A673 (cell line): Measurements from ENCODE around the gene USP20. TPM values are rescaled to one million over a fixed set of nuclear protein-coding genes. Genes with fewer than 3 reads are reported as not detected.

Experiments used
- BruUV-seq: library from RNA; stranded (reverse); fragments of 400-500 nt; replicated peaks from 2 replicates; lab custom pipeline; 2021; lab: Mats Ljungman, UMichigan
- CTCF ChIA-PET: fragments of 300-600 bp; sonication (Branson Sonifier 250); formaldehyde crosslinking; loops from one replicate; lab custom pipeline; 2022; ENCODE audit warnings: antibody characterized with exemption; lab: Charles Lee
- POLR2A ChIA-PET: fragments of 300-600 bp; sonication (Branson Sonifier 250); formaldehyde crosslinking; loops from one replicate; lab custom pipeline; 2022; ENCODE audit warnings: antibody characterized with exemption; ENCODE audit not compliant: low non-redundant PET; lab: Charles Lee
- DNase-seq: peaks from one replicate; pipeline ENCODE4 v3.0.0-alpha.2; 2015; ENCODE audit warnings: low spot score
- H3K27ac ChIP-seq: fragments of 200-600 bp; sonication (generic); 2 replicates; pipeline ENCODE4 v1.5.1; 2016; ENCODE audit warnings: mixed run types, low read depth, mild to moderate bottlenecking, mixed read lengths, antibody characterized with exemption, low read length; ENCODE audit not compliant: poor library complexity, severe bottlenecking
- H3K27me3 ChIP-seq: fragments of 200-600 bp; sonication (generic); replicated peaks from 2 replicates; pipeline ENCODE4 v1.6.1; 2017; ENCODE audit warnings: mixed run types, low read depth, mild to moderate bottlenecking, mixed read lengths, antibody characterized with exemption, low read length; ENCODE audit not compliant: insufficient read depth, poor library complexity
- H3K36me3 ChIP-seq: fragments of 200-600 bp; sonication (generic); 2 replicates; pipeline ENCODE4 v1.6.1; 2016; ENCODE audit warnings: mixed run types, mild to moderate bottlenecking, mixed read lengths, antibody characterized with exemption, low read length; ENCODE audit not compliant: insufficient read depth, poor library complexity, severe bottlenecking
- H3K4me1 ChIP-seq: fragments of 200-600 bp; sonication (generic); 2 replicates; pipeline ENCODE4 v1.6.1; 2017; ENCODE audit warnings: mixed run types, mild to moderate bottlenecking, mixed read lengths, antibody characterized with exemption, low read length; ENCODE audit not compliant: insufficient read depth, poor library complexity, severe bottlenecking
- H3K4me3 ChIP-seq: fragments of 200-600 bp; sonication (generic); 2 replicates; pipeline ENCODE4 v1.5.1; 2016; ENCODE audit warnings: low read depth, mixed run types, mild to moderate bottlenecking, mixed read lengths, low read length; ENCODE audit not compliant: poor library complexity, severe bottlenecking
- H3K9me3 ChIP-seq: fragments of 200-600 bp; sonication (generic); 2 replicates; pipeline ENCODE4 v1.6.1; 2016; ENCODE audit warnings: mixed run types, low read depth, mild to moderate bottlenecking, mixed read lengths, antibody characterized with exemption, low read length; ENCODE audit not compliant: poor library complexity, severe bottlenecking
- EZH2 ChIP-seq: fragments of 200-600 bp; sonication (generic); IDR thresholded peaks from 2 replicates; pipeline ENCODE4 v1.6.1; 2017; ENCODE audit warnings: borderline replicate concordance, low read depth, mild to moderate bottlenecking, mixed read lengths, antibody characterized with exemption, low read length; ENCODE audit not compliant: poor library complexity, severe bottlenecking
- intact Hi-C: fragments of 100-400 bp; cut with micrococcal nuclease; formaldehyde crosslinking; loops from one replicate; pipeline ENCODE4 v1.10.0; 2022; ENCODE audit not compliant: unreplicated experiment
- total RNA-seq: library from RNA; stranded (reverse); gene quantifications from 2 replicates; pipeline ENCODE4 v1.2.3, GENCODE V29; 2021
- TF ChIP-seq, protein P1 (sequence below): fragments of 300-800, 200-600 bp; sonication (generic); conservative IDR thresholded peaks from 2 replicates; pipeline ENCODE4 v1.5.1; 2017; ENCODE audit warnings: low read depth, mild to moderate bottlenecking, antibody characterized with exemption, low read length, moderate library complexity, mixed read lengths

Gene USP20
- total RNA-seq, 1 experiment from 2014 or later = 17.1 TPM

DNA sequence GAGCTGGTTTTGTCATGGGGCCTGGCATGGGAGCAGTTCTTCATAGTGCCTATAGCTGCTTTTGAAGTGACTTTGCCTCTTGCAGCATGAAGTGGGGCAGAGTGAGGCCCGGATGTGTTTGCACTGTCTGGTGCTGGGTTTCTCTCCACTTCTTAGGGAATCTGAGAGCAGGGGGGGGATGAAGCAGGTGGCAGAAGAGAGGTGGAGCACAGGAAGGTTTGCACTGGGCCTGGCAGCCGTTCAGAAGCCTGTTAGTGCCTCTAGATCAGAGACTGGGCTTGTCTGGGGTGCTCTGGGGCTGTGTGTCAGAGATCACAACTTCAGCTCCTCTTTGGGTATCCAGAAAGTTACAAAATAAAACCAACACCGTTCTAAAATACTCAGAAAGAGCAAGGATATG is 18.4 kb downstream of the USP20 start:
- CTCF ChIA-PET = no interaction called here
- intact Hi-C loops = no loop called here
- H3K36me3 ChIP-seq = peaks cover 13% of the 10 kb centered on the region

DNA sequence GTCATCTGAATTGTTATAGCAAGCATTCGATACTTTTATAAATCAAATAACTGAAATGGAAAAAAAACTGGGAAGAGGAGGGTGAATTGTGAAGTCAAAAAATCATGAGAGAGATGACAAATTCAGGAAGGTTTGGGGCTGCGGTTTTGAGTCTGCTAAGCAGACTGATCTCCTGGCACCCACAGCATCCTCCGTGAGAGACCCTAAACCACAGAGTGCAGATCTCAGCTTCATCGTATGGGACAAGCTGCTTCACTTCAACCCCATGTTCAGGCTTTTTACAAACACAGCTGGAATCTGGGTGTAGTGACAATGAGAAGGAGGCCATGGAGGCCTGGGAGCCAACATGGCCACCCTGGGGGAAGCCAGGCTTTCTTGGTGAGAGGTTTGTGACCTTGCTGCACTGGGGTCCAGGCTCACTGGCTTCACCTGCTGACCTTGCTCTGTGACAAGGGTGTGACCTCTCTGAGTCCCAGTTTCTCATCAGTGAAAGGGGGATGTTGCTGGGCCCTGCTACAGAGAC is 19.4 kb downstream of the USP20 start:
- Histone ChIP-seq H3K9me3 (no peaks in the 10 kb centered on the region), H3K27ac (no peak overlapping the region), H3K27me3 (no peaks in the 10 kb centered on the region), H3K4me3 (no peak overlapping the region), H3K36me3 (peaks cover 13% of the 10 kb centered on the region), H3K4me1 (no peaks in the 10 kb centered on the region)
- no TSS peak for BruUV-seq
- POLR2A ChIA-PET = no interaction called here
- CTCF ChIA-PET = no interaction called here
- intact Hi-C loops = no loop called here
- no peak for DNase-seq
- TF ChIP-seq, protein P1, sequence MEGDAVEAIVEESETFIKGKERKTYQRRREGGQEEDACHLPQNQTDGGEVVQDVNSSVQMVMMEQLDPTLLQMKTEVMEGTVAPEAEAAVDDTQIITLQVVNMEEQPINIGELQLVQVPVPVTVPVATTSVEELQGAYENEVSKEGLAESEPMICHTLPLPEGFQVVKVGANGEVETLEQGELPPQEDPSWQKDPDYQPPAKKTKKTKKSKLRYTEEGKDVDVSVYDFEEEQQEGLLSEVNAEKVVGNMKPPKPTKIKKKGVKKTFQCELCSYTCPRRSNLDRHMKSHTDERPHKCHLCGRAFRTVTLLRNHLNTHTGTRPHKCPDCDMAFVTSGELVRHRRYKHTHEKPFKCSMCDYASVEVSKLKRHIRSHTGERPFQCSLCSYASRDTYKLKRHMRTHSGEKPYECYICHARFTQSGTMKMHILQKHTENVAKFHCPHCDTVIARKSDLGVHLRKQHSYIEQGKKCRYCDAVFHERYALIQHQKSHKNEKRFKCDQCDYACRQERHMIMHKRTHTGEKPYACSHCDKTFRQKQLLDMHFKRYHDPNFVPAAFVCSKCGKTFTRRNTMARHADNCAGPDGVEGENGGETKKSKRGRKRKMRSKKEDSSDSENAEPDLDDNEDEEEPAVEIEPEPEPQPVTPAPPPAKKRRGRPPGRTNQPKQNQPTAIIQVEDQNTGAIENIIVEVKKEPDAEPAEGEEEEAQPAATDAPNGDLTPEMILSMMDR = no peak
- no peak for TF ChIP-seq EZH2

More for the DNA sequence above, 18.4 kb downstream of the USP20 start:
- Histone ChIP-seq H3K4me1 (no peaks in the 10 kb centered on the region), H3K27me3 (no peaks in the 10 kb centered on the region), H3K27ac (no peak overlapping the region), H3K9me3 (no peaks in the 10 kb centered on the region), H3K4me3 (no peak overlapping the region)
- TF ChIP-seq, protein P1 = no peak
- no peak for TF ChIP-seq EZH2
- DNase-seq = no peak
- BruUV-seq = no TSS peak
- POLR2A ChIA-PET = no interaction called here

DNA sequence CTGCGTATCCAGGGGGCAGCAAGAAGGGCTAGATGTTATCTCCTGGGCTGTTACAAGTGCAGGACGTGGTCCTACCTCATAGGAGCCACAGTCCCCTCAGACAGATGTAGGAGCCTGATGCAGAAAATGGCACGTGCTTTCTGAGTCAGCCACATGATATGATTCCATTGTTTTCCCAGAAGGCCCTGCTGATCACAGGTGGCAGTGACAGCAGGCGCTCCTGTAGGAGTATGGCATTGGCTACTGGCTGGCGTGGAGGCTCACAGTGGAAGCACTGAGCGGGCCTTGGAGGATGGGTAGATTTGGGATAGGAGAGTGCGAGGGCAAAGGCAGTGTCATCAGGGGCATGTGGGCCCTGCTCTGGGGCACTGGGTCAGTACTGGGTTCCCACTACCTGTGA is 21.9 kb downstream of the USP20 start:
- no peaks in the 10 kb centered on the region for H3K27me3 ChIP-seq
- intact Hi-C loops = no loop called here

More for the DNA sequence above, 21.9 kb downstream of the USP20 start:
- H3K4me3 ChIP-seq = no peak overlapping the region
- no peak overlapping the region for H3K27ac ChIP-seq
- CTCF ChIA-PET = no interaction called here
- peaks cover 11% of the 10 kb centered on the region for H3K36me3 ChIP-seq
- POLR2A ChIA-PET = no interaction called here
- TF ChIP-seq, protein P1 = no peak
- no peak for TF ChIP-seq EZH2
- no peak for DNase-seq
- no peaks in the 10 kb centered on the region for H3K9me3 ChIP-seq
- no peaks in the 10 kb centered on the region for H3K4me1 ChIP-seq
- BruUV-seq = no TSS peak
